ENCODE results near the gene FOXS1. TPM values are rescaled to one million over a fixed set of nuclear protein-coding genes. Genes with fewer than 3 reads are reported as not detected.

FOXS1 gene
- not detected for total RNA-seq

DNA sequence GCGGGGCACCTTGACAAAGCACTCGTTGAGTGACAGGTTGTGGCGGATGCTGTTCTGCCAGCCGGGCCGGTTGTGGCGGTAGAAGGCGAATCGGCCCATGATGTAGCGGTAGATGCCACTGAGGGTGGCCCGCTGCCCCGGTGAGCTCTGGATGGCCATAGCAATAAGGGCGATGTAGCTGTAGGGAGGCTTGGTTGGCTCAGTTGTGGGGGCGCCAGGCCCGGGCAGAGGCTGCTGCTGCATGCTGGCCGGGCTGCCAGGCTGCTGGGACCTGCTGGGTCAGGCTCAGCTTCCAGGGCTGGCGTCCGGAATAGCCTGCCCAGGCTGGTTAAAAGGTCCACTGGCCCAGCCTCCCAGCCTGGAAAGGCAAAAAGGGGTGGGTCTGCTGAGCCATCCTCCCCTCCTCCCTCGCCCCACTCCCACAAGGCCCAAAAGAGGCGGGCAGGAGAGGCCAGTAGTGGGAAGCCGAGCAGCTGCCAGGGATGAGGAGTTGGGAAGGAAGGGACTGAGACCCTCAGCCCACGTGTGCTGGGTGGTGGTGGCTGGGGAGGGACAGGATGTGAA, at the start of gene FOXS1:
TSS of gene FOXS1 (minus strand) at position 305 of the 564 bp plus-strand sequence. CDS start at position 243, 62 bp downstream.
- no peaks in the 10 kb centered on the region for H3K9me3 Mint-ChIP-seq (ENCODE audit: insufficient read depth)
- DNase-seq: no peak
- H3K27me3 Mint-ChIP-seq (ENCODE audit: low read depth): peaks cover 5% of the 10 kb centered on the region
- ATAC-seq: no peak
- no peaks in the 10 kb centered on the region for H3K4me1 Mint-ChIP-seq (ENCODE audit: low read depth)
- no peaks in the 10 kb centered on the region for H3K36me3 Mint-ChIP-seq (ENCODE audit: low read depth)
- H3K27ac Mint-ChIP-seq: no peak within 1 kb of the TSS
- ChIA-PET POLR2A (no interaction called here), CTCF (interaction anchor here (1.1 to 1.3 kb wide), 3 partner anchors 11 to 107 kb away, joined by 4 to 5 read pairs (median 4); partner anchors contain the start of gene PDRG1)
- no peak within 1 kb of the TSS for H3K4me3 Mint-ChIP-seq

DNA sequence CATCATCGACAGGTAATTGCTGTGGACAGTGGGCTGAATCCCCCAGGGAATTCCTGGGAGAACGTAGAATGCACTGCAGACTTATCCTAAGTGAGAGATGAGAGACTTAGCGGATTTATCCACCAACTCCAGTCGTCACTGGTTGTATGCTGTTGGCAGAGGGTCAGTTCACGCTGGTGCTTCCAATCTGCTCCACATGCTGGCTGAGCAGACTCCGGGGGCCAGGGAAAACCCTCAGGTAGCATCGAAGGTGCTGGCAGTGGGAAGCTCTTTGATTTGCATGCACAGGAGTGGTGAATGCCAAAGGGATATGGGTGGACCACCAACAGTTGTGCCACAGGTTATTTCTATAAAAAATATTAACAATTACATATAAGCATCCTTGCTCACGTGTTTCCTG, 45.2 kb upstream of the FOXS1 start:
- no peak for ATAC-seq
- Mint-ChIP-seq H3K4me1 (ENCODE audit: low read depth) (no peaks in the 10 kb centered on the region), H3K27me3 (ENCODE audit: low read depth) (peaks cover 10% of the 10 kb centered on the region)

DNA sequence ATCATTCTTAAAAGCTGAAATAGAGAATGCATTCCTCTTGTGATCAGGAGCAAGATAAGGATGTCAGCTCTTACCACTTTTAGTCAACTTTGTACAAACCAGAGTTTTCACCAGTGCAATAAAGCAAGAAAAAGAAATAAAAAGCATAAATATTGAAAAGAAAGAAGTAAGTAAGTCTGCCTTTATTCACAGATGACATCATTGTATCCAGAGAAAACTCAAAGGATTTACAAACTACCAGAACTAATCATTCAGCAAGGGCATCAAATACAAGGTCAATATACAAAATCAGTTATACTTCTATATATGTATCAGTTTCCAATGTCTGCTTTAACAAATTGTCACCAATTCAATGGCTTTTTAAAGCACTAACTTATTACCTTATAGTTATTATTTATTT, 38.4 kb upstream of the FOXS1 start:
- no peak for ATAC-seq
- DNase-seq: no peak
- no peaks in the 10 kb centered on the region for H3K9me3 Mint-ChIP-seq (ENCODE audit: insufficient read depth)
- H3K27me3 Mint-ChIP-seq (ENCODE audit: low read depth): peaks cover 17% of the 10 kb centered on the region
- CTCF ChIA-PET: interaction anchor here (1.4 kb wide), 1 partner anchor 68 kb away, joined by 3 read pairs; the partner anchor contains the start of gene PDRG1
- H3K36me3 Mint-ChIP-seq (ENCODE audit: low read depth): no peaks in the 10 kb centered on the region
- H3K4me3 Mint-ChIP-seq: no peak overlapping the region
- H3K4me1 Mint-ChIP-seq (ENCODE audit: low read depth): peaks cover 13% of the 10 kb centered on the region
- no peak overlapping the region for H3K27ac Mint-ChIP-seq
- POLR2A ChIA-PET: no interaction called here

More for the DNA sequence above, 45.2 kb upstream of the FOXS1 start:
- CTCF ChIA-PET: no interaction called here
- no peak overlapping the region for H3K27ac Mint-ChIP-seq
- no peaks in the 10 kb centered on the region for H3K36me3 Mint-ChIP-seq (ENCODE audit: low read depth)
- no peak for DNase-seq
- H3K4me3 Mint-ChIP-seq: no peak overlapping the region
- POLR2A ChIA-PET: no interaction called here
- no peaks in the 10 kb centered on the region for H3K9me3 Mint-ChIP-seq (ENCODE audit: insufficient read depth)

DNA sequence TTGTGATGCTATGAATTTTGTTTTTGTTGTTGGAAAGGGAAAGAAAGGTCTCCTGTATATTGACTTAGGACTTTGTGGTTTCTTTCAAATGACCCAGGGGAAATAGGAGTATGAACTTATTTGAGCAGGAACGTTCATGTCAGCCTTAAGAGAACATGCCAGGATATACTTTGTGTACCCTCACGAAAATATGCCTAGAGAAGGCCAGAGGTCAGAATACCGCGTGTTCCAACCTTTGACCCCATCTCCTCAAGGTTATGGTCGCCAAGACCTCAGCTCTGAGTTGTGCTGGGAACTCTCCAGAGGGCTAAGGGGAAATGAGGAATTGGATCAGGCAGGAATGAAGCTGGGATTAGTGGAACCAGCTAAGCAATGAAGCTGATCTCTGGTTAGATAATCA, 36.5 kb upstream of the FOXS1 start:
- DNase-seq (no peak), ATAC-seq (no peak)
- Mint-ChIP-seq H3K27ac (no peak overlapping the region), H3K4me1 (ENCODE audit: low read depth) (peaks cover 13% of the 10 kb centered on the region), H3K4me3 (no peak overlapping the region), H3K9me3 (ENCODE audit: insufficient read depth) (no peaks in the 10 kb centered on the region), H3K27me3 (ENCODE audit: low read depth) (peaks cover 25% of the 10 kb centered on the region), H3K36me3 (ENCODE audit: low read depth) (no peaks in the 10 kb centered on the region)
- ChIA-PET POLR2A (no interaction called here), CTCF (interaction anchor here (0.6 to 1.6 kb wide), 2 partner anchors 35 to 220 kb away, joined by 4 read pairs; no protein-coding TSS in a partner anchor)

DNA sequence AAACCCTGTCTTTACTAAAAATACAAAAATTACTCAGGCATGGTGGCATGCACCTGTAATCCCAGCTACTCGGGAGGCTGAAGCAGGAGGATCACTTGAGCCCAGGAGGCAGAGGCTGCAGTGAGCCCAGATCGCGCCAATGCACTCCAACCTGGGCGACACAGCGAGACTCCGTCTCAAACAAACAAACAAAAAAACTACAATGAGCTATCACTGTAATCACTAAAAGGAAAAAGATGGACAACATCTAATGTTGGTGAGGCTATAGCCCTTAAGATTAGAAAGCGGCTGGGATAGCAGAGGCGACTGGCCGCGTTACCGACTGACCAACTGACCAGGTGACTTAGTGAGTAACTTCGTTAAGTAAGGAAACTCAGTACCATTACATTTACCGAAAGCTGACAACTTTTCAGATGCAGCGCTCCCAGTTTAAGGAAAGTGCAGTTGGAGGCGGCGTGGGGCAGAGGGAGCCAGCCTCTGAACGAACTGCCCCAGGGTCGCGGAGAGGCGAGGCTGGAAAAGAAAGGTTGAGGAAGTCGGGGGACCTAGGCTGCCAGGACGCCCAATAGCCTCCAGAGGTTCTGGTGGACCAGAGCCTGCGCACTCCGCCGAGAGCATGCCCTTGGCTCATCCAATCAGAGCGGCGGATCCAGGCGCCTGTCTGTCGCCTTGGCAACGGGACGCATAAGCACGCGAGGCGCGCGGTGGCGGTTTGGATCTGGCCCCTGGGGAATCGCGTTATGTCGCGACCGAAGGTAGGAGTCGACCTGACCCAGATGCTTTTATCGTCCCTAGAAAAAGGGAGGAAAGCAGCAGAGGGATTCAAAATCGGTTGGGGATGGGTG, 34.0 kb upstream of the FOXS1 start:
- no peaks in the 10 kb centered on the region for H3K9me3 Mint-ChIP-seq (ENCODE audit: insufficient read depth)
- POLR2A ChIA-PET: interaction anchor here (0.6 kb wide), 1 partner anchor 756 kb away, joined by 3 read pairs; no protein-coding TSS in a partner anchor
- CTCF ChIA-PET: interaction anchor here (0.6 to 2.8 kb wide), 9 partner anchors 19 to 769 kb away, joined by 3 to 13 read pairs (median 4); partner anchors contain the start of gene PDRG1

DNA sequence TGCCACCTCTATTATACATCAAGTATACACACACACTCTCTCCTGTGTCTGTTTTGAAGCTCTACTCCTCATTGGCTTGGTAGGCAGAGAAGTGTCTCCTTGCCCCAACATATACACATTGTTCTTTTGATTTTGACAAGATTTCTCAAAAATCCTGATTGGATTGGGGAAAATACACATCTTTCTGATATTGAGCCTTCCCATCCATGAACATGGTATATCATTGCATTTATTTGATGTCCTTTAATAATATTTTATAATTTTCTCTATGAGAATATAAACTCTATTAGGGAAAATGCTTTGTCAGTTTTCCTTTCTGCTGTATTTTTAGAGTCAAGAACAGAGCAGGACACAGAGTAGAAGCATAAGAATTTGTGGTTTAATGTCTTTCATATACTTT, 32.3 kb upstream of the FOXS1 start:
- no peak overlapping the region for H3K27ac Mint-ChIP-seq
- no peaks in the 10 kb centered on the region for H3K9me3 Mint-ChIP-seq (ENCODE audit: insufficient read depth)
- no peak overlapping the region for H3K4me3 Mint-ChIP-seq
- POLR2A ChIA-PET: no interaction called here
- peaks cover 13% of the 10 kb centered on the region for H3K4me1 Mint-ChIP-seq (ENCODE audit: low read depth)
- CTCF ChIA-PET: interaction anchor here (2.0 to 2.7 kb wide), 2 partner anchors 24 to 31 kb away, joined by 8 to 11 read pairs; no protein-coding TSS in a partner anchor
- H3K36me3 Mint-ChIP-seq (ENCODE audit: low read depth): no peaks in the 10 kb centered on the region
- H3K27me3 Mint-ChIP-seq (ENCODE audit: low read depth): peaks cover 41% of the 10 kb centered on the region
- DNase-seq (no peak), ATAC-seq (no peak)

More for the DNA sequence above, 34.0 kb upstream of the FOXS1 start:
- peak overlapping the region; percentile 62 for H3K27ac Mint-ChIP-seq
- H3K27me3 Mint-ChIP-seq (ENCODE audit: low read depth): peaks cover 35% of the 10 kb centered on the region
- H3K36me3 Mint-ChIP-seq (ENCODE audit: low read depth): no peaks in the 10 kb centered on the region
- H3K4me1 Mint-ChIP-seq (ENCODE audit: low read depth): peaks cover 13% of the 10 kb centered on the region
- ATAC-seq (peak; percentile 96), DNase-seq (peak; percentile 86)
- H3K4me3 Mint-ChIP-seq: peak overlapping the region; percentile 87

DNA sequence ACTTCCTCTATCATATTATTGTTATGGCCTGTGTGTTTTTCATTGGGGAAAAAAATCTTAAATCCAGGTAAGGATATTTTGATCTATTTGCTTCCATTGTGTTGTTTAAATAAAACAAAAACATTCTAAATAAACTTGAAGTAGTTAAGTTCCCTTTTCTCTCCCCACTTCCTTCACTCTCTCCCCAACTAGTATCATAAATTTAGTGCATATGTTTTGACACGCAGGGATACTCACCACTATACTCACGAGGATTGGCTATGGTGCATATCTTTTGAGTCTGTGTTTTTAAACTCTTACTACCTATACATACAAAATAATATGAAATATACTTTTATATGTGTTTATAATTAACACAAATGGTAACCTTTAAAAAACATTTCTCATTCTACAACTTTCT, 30.3 kb upstream of the FOXS1 start:
- Mint-ChIP-seq H3K36me3 (ENCODE audit: low read depth) (no peaks in the 10 kb centered on the region), H3K4me1 (ENCODE audit: low read depth) (peaks cover 18% of the 10 kb centered on the region), H3K27ac (no peak overlapping the region), H3K4me3 (no peak overlapping the region), H3K27me3 (ENCODE audit: low read depth) (peaks cover 53% of the 10 kb centered on the region), H3K9me3 (ENCODE audit: insufficient read depth) (no peaks in the 10 kb centered on the region)
- POLR2A ChIA-PET: no interaction called here
- CTCF ChIA-PET: no interaction called here
- no peak for ATAC-seq
- DNase-seq: no peak

DNA sequence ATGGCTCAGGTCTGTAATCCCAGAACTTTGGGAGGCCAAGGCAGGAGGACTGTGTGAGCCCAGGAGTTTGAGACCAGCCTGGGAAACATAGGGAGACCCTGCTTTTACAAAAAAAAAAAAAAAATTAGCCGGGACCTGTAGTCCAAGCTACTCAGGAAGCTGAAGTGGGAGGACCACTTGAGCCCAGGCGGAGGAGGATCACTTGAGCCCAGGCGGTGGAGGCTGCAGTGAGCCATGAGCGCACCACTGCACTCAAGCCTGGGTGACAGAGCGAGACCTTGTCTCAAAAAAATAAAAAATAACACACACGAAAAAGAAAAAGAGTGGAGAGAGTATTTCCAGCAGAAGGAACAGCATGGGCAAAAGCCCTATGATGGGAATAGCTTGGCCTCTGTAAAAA, 27.0 kb upstream of the FOXS1 start:
- Mint-ChIP-seq H3K27me3 (ENCODE audit: low read depth) (peaks cover 57% of the 10 kb centered on the region), H3K36me3 (ENCODE audit: low read depth) (peaks cover 2% of the 10 kb centered on the region), H3K4me3 (no peak overlapping the region), H3K4me1 (ENCODE audit: low read depth) (peaks cover 14% of the 10 kb centered on the region), H3K9me3 (ENCODE audit: insufficient read depth) (no peaks in the 10 kb centered on the region), H3K27ac (no peak overlapping the region)
- ATAC-seq (no peak), DNase-seq (no peak)
- ChIA-PET CTCF (interaction anchor here (1.2 to 1.8 kb wide), 4 partner anchors 13 to 80 kb away, joined by 3 to 9 read pairs (median 4); partner anchors contain the start of gene PDRG1), POLR2A (no interaction called here)

DNA sequence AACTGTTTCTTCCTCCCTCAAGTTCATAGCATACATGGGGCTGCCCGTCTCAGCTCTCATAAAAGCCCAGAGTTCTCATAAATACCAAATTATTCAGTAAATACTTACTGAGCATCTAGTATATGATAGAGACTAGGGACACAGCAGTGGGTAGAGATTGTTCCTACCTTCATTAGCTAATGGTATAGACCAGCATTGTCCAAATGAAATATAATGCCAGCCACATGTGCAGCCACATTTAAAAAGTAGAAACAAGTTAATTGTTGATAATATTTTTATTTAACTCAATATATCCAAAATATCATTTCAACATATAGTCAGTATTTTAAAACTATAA, 26.2 kb upstream of the FOXS1 start:
- no peak for DNase-seq
- ChIA-PET POLR2A (no interaction called here), CTCF (interaction anchor here (0.9 to 1.8 kb wide), 6 partner anchors 9 to 80 kb away, joined by 3 to 9 read pairs (median 4); partner anchors contain the start of gene PDRG1)
- no peak overlapping the region for H3K4me3 Mint-ChIP-seq
- H3K27ac Mint-ChIP-seq: no peak overlapping the region
- no peak for ATAC-seq
- H3K27me3 Mint-ChIP-seq (ENCODE audit: low read depth): peaks cover 59% of the 10 kb centered on the region
- H3K9me3 Mint-ChIP-seq (ENCODE audit: insufficient read depth): no peaks in the 10 kb centered on the region
- H3K36me3 Mint-ChIP-seq (ENCODE audit: low read depth): peaks cover 2% of the 10 kb centered on the region
- H3K4me1 Mint-ChIP-seq (ENCODE audit: low read depth): peaks cover 14% of the 10 kb centered on the region

DNA sequence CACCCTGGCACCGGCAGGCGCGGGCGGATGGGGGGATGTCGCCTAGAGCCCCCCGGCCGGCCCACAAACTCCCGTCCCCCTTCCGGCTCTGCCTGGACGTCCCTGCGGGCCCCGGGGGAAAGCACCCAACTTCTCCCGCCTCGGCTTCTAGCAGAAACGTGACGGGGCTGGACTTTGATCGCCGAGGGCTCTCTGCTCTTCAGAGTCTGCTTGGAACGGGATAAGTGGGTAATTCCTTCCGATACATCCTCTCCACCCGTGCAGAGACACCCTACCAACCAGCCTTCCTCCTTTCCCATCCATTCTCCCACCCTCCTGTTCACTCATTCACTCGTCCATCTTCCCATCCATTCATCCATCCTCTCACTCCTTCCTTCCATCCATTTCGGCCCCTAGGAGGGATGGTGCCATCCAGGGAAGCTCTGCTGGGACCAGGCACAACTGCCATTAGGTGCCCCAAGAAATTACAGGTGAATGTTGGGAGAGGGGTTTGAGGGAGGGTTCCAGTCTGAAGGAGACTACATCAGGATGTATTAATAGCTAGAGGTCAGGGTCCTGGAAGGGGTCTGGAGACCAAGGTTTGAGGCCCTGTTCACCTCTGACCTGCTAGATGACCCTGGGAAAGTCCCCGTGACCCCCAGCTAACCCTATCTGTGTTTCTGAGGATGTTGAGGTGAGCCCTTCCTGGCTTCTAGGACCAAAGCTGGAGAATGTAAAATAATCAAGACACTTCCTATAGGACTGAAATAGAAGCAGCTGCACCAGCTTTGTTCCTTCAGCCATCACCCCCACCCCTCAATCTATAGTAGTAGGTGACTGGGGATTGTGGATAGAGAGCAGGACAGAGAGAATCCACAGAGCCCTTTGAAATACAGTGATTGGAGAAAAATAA, 25.6 kb upstream of the FOXS1 start:
- DNase-seq: no peak
- ChIA-PET POLR2A (no interaction called here), CTCF (interaction anchor here (0.9 to 1.8 kb wide), 6 partner anchors 9 to 81 kb away, joined by 3 to 9 read pairs (median 4); partner anchors contain the start of gene PDRG1)
- no peak for ATAC-seq
- Mint-ChIP-seq H3K27ac (no peak overlapping the region), H3K27me3 (ENCODE audit: low read depth) (peaks cover 56% of the 10 kb centered on the region), H3K9me3 (ENCODE audit: insufficient read depth) (no peaks in the 10 kb centered on the region), H3K4me1 (ENCODE audit: low read depth) (peaks cover 14% of the 10 kb centered on the region), H3K36me3 (ENCODE audit: low read depth) (peaks cover 2% of the 10 kb centered on the region), H3K4me3 (peak overlapping the region; percentile 30)

DNA sequence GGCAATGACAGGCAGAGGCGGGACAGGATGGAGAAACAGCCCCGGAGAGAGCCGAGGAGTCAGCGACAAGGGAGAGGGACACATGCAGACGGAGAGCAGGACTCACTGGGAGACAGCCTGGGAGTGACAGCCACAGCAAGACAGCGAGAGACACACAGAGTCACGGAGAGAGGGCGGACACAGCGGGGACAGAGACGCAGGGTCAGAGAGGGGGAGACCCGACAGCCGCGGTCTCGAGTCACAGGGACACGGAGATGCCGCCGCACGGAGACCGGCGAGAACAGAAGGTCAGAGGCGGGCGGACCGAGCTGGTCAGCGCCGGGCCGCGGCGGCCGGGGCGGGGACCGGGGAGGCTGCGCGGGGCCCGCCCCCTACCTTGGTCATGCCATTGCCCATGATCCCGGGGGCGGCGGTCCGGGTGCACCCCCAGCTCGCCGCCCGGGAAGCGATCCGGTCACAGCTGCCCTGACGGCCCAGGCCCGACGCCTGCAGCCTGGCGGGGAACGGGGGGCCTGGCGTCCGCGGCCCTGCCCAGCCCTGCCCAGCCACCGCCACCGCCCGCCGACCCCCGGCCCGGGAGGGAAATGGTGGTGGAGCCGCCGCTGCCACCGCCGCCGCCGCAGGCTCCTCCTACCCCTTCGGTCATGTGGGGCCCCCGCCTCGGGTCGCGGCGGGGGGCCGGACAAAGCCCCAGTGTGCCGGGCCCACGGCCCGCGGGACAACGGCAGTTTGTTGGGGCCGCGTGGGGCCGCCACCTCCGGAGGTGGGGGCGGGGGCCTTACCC, 24.7 kb upstream of the FOXS1 start, which contains the start of the genes DUSP15 and TTLL9:
TSS of gene DUSP15 (minus strand) at position 586 of the 784 bp plus-strand sequence. CDS start at position 396, 190 bp downstream.
TSS of gene TTLL9 (plus strand) at position 693 of the 784 bp plus-strand sequence. CDS start 493 bp downstream, outside the sequence.
- POLR2A ChIA-PET: no interaction called here
- no peak within 1 kb of the TSS for H3K27ac Mint-ChIP-seq
- DNase-seq: no peak

More for the DNA sequence above, 24.7 kb upstream of the FOXS1 start, which contains the start of the genes DUSP15 and TTLL9:
- no peaks in the 10 kb centered on the region for H3K9me3 Mint-ChIP-seq (ENCODE audit: insufficient read depth)
- H3K27me3 Mint-ChIP-seq (ENCODE audit: low read depth): peaks cover 51% of the 10 kb centered on the region
- peak within 1 kb of the TSS; percentile 49 for H3K4me3 Mint-ChIP-seq
- peaks cover 14% of the 10 kb centered on the region for H3K4me1 Mint-ChIP-seq (ENCODE audit: low read depth)
- ATAC-seq: peak; percentile 54
- peaks cover 2% of the 10 kb centered on the region for H3K36me3 Mint-ChIP-seq (ENCODE audit: low read depth)
- CTCF ChIA-PET: interaction anchor here (1.3 kb wide), 1 partner anchor 18 kb away, joined by 4 read pairs; no protein-coding TSS in a partner anchor
